Fibroblast of skin of back (primary cell): ENCODE results near the gene QSOX1.

Experiments used
- DNase-seq: peaks from one replicate; pipeline ENCODE4 v3.0.0-alpha.2; 2013

QSOX1 gene

DNA sequence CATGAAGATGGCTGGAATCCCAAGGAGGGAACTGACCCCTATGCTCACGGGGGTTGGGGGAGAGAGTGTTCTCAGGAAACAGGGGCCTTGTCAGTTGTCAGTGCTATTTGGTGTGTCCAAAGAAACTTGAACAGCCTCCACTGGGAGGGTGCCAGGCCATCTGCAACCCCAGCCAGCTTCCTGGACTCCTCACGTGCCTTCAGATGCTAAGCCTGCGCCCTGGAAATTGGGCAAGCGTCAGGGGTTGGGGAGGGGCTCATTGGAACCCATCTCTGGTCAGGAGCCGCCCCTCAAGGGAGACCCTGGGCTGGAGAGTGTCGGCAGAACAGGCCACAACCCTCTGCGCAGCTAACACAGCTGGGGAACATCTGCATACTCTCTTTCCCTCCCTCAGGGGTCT, 62.3 kb downstream of the QSOX1 start:
- DNase-seq = no peak

DNA sequence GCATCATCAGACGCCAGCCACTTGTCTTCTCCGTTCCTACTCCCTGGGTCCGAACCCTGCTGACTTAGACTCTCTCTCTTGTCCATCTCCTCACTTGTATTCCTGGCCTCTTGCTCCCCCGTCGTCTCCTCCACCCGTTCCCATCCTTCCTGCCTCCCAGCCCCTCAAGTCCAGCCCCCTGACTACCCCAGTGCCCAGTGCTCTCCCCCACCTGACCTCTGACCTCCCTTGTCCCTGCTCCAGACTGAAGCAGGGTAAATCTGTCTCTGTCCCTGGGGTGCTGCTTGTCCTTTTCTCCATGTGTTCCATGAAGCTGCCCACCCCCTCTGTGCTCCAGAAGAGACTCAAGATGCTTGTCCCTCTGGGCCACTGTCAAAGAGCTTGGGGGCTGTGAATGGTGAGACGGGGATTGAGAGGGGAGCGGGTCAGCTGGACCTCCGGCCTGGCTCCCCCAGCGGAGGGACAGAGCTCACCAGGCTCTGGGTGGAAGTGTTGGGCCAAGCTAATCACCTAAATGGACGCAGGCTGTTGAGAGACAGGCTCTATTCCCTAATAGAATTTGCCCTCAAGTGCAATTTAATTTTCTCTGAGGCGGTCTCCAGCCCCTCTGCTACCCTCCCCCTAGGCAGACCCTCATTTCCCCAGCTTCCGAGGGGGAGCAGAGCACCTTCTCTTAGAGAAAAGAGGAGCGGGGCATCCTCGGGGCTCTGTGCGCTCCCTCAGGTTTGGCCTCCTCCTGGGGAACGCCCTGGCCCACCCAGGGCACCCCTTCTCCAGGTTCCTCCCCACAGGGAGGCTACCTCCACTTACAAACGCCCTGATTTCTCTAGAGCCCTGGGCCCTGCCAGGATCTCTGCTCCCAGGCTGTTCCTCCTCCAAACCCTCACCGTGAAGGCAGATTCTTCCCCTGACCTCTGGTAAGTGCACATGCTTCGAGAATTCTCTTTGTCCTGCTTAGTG, 64.4 kb downstream of the QSOX1 start:
- no peak for DNase-seq

DNA sequence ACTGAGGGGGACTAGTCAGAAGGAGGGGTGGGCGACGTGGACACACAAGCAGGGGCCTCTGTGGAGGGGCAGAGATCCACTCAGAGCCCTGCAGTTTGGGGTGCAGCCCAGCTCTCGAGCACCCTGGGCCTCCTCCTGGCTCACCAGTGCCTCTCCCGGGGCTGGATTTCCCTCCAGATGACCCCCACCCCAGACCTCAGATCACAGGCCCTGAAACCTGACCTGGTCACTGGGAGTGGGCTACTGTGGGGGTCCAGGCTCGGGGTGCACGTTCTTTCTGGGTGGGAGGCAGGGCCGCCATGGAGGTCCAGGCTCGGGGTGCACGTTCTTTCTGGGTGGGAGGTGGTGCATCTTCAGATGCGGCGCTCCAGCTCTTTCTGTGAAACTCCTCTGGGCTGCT, 65.1 kb downstream of the QSOX1 start:
- no peak for DNase-seq

DNA sequence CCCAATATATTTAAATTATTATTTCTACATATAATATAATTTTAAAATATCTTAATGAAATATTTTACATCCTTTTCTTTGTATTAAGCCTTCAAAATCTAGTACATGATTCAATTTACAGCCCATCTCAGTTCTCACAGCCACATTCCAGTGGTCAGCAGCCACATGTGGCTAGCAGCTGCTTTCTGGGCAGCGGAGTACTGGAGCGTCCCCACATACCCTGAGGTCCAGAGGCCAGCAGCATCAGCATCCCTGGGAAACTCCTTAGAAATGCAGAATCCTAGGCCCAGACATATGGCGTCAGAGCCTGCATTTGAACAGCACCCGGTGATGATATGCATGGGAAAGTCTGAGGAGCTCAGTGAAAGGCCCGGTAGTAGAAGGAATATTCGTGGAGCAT, 66.8 kb downstream of the QSOX1 start:
- no peak for DNase-seq

DNA sequence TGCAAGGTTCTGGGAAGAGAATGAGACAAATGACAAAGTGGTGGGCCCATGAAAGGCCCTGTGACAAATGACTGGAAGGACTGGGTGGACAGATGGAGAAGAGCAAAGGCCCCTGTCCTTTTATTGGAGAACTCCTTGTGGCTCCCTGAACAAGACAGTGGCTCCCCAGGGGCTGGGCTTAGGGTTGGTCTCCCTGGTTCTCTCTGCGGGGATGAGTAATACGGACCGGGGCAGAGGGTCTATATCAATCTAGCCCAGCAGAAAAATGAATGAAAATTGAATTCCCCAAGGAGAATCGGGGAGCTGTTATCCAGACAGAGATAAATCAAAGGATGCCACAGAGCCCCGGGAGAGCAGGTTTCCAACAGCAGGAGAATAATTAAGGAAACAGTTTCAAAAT, 70.2 kb downstream of the QSOX1 start:
- no peak for DNase-seq

DNA sequence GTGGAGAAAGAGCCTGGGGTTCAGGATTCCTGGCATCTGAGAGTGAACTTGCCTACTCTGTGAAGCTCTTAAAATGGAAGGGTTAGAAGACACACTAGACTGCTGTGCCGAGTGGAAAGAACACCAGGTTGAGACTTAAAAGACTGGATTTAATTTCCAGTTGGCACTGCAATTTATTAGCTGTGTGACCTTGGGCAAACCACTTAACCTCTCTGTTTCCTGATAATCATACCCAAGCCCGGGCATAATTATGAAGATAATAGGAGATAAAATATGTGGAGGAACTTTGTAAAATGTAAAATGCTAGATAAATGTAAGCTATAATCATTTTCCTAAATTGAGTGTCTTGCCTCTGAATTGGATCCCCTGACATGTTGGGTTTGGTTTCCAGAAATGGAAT, 70.7 kb downstream of the QSOX1 start:
- no peak for DNase-seq

DNA sequence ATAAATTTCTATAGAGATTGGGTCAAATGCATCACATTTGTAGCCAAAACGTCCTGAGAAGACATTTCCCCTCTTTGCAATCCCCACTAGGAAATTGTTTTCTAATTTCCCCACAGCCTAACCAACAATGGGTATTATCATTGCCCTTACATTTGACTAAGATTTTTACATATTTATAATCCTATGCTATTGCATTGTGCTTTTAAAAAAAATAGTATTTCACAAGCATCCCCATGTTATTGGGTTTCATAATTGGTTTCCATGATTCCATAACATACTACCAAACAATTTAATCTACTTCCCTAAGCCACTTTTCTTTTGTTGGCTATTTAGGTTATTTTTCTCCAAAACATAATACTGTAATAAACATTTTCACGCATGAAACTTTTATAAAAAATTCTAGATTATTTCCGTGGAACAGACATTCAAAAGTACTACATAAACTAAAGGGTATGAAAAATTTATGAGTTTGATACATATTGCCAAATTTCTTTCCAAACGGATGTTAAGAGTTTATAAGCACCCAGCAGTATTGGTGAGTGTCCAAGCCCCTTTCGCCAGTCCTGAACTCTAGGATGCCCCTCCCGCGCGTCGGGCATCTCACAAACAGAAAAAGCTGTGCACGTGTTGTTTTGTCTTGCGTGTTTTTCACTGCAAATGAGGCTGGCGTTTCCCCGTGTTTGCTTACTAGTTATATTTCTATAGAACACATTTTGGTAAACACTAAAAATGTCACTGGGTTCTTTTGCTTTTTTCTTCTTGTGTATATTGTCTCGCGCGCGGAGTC, 73.4 kb downstream of the QSOX1 start:
- no peak for DNase-seq

DNA sequence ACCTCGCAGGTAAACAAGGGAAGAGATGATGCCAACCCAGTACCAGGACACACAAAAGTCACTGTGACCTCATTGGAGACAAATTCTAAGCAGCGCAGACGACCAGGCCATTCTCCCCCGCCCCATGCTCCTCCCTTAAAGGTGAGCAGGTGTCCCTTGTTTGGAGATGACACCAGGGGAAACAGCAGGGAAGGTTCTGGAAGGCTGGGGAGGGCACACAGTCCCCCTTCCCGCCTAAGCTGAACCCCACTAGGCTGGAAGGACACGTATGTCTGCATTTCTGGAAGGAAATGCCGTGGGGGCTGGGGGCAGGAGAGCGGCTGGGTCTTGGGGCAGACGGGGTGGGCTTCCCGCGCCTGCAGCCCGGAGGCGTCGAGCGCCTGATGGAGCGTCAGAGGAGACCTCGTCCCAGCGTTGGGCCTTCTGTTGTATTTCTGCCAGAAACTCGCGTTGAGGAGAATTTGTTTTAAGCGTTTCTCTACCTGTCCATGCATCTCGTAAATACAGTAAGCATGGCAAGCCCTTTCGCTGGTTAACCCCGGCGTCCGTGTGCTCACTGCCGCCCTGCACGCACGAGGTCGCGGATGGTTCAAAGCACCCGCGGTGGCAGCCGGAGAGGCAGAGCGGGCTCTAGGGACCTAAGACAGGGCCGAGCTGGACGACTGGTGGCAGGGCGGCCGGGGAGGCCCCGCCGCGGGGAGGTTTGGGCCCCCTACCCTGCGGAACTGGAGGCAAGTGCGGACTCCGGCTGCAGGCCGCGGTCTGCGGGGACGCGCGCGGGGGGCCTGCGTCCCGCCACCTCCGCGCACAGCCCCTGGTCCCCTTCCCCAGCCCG, 74.2 kb downstream of the QSOX1 start:
- DNase-seq = no peak

DNA sequence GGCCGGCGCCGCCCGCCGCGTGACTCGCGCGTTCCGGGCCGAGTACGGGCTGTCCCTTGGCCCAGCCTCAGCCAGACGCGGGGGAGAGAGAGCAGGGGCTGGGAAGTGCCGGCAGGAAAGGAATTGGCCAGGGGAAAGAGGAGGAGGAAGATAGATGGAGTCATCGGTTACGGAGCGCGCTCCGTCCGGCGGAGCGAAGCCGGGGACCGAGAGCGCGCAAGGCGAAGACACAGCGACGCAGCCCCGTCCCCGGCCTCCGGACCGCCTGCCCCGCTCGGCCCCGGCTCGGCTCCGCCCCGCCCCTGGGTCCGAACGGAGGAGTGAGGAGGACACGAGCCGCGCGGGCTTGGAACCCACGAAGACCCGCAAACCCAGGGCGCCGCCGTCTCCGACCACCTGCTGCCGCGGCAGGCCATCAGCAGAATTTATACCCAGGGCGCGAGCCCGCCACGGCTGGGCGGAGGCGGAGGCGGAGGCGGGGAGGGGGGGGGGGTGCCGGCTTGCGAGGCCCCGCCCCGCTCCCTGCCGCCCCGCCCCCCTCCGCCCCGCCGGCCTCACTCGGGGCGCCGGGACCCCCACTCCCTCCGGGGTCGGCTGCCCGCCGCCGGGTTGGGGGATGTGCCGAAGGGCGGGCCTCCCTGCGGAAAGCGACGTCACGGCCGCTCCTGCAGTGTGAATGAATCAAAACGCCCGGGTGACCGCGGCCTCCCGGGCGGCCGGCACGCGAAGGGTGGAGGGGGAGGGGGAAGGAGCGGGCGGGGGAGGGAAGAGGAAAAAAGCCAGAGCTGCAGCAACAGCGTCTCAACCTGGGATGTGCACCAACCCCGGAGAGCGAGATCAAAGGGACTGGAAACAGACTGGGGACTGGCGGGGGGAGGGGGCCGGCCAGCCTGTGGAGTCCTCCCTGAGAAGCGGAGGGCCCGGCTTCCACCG, 75.1 kb downstream of the QSOX1 start, which contains the start of gene LHX4:
TSS of gene LHX4 (plus strand) at position 782 of the 933 bp plus-strand sequence. CDS start 266 bp downstream, outside the sequence.
- peak; percentile 36 for DNase-seq

DNA sequence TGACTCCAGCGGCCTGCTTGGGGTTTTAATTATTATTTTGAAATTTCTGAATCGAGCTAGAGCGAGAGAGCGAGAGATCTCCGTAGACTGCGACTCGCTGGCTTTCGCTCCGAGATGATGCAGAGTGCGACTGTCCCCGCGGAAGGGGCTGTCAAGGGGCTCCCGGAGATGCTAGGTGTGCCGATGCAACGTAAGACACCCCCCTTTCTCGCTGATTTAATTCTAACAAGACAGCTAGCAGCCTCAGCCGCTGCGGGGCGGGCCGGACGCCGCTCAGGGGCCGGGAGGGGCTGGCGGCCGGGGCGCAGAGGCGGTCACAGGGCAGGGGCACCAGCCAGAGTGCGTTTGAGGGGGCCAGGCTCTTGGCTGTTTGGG, 75.7 kb downstream of the QSOX1 start:
- DNase-seq = no peak

DNA sequence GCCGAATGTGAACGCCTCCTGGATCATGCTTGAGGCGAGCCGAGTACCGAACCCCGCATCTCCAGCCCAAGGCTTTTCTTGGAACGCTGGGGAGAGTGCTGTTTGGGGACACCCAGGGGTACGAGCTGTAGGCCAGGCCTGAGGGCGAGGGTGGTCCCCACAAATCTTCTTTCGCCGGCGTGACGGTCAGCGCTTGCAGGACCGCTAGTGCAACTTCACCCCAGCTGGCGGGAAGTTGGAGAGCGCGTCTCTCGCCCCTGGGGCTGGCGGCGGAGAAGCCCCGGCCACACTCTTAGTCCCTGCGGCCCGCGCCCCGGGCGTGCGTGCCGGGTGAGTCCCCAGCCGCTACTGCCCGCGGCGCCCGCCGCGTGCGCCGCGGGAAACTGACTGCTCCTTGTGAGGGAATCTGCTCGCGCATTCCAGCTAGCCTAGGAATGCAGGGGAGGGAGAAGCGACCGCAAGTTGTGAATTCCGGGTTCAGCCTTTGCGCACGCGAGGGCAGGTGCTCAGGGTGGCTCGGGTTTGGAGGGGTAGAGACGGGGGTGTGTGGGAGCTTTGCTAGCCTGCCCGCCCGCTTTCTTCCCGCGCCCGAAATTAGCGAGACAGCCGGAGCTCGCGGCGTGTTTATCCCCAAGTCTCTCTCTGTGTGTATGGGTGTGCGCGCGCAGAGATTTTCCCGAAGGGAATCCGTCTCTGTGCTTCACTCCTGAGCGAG, 76.3 kb downstream of the QSOX1 start:
- DNase-seq = peak; percentile 77

DNA sequence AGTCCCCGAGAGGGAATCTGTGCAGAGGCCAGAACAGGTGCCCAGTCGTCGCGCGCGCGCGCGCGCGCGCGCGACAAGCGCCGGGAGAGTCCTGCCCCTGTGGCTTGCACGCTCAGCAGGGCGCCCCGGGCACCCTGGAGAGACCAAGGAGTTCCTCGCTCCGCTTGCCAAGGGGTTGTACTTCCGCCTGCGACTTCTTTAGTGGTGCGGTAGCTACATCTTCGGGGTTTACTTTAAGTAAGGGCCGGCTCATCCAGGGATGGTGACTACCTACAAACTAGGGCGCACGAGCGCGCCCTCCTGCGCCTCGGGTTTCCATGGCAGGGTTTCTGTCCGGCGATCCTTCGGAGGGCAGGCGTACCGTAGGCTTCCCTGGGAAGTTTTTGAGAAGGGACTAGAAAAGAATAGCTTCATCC, 76.8 kb downstream of the QSOX1 start:
- DNase-seq = peak; percentile 40

DNA sequence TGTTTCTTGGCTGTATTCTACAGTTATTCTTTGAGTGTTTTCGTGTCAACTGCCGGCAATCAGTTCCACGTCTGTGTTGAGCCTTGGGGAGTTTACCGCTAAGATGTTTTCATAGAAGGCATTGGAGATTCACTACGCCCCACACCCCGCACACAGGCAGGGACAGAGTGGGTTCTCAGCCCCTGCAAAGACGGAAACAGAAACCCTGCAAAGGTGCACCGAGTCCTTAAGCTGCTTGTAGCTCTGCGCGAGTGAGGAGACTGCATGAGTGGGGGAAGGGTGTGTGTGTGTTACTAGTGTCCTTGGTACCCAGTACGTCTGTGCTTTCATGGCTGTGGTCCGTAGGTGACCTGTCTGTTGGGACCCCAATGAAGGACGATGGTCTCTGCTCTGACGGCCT, 77.3 kb downstream of the QSOX1 start:
- no peak for DNase-seq

DNA sequence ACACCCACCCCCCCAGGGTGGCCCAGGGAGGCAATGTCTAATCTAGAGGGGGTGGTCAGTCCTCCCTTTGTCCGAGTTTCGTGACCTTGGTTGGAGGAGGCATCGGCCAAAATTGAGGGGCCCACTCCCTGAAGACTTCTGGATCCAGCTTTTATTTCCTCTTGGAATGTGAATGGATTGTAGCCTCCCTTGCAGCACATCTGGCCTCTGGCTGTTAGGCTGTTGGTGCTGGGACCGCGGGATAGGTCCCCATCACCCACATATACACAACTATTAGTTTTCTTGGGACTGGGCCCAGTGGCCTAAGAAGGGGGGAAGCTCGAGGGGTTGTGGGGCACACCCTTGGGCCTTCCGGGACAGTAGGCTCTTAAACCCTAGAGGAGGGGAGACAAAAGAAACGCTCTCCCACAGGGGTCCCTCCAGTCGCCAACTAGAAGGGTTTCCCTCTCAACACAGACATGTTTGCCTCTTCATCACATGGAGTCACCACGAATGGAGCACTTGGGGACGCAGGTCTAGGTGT, 77.9 kb downstream of the QSOX1 start:
- no peak for DNase-seq

DNA sequence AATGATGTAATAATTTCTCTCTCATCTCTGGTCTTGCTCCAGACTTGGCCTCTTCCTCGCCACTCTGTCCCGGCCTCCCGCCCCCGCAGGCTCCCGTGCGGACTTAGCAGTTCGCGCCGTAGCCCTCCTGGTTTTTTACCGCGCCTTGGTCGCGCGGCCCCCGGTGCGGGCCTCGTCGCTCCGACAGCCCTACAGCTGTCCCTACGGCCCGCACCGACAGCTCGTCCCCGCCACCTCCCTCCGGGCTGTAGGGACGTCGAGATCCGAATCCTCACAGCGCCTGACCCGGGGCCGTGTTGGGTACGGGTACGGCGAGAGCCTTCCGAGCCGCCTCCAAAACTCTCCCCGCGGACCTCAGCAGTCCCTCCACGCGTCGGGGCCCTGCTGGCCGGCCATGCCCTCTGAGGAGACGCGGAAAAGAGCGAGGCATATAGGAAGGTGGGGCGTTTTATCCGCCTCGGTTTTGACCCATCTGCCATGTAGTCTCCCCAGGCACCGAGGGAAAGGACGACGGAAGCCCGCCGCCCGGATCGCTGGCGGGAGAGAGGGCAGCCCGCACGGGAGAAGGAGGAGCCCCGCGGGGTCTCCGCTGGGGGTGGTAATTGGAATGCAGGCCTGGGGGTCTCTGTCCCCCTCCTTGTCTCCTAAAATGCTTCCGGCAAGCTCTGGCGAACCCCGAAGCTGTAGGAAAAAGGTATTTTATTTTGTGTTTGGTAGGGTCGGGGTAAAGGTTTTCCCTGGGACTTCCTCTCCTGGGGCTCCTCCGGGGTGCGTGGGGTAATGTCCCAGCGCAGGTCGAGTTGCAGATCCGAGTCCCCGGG, 78.7 kb downstream of the QSOX1 start:
- no peak for DNase-seq

DNA sequence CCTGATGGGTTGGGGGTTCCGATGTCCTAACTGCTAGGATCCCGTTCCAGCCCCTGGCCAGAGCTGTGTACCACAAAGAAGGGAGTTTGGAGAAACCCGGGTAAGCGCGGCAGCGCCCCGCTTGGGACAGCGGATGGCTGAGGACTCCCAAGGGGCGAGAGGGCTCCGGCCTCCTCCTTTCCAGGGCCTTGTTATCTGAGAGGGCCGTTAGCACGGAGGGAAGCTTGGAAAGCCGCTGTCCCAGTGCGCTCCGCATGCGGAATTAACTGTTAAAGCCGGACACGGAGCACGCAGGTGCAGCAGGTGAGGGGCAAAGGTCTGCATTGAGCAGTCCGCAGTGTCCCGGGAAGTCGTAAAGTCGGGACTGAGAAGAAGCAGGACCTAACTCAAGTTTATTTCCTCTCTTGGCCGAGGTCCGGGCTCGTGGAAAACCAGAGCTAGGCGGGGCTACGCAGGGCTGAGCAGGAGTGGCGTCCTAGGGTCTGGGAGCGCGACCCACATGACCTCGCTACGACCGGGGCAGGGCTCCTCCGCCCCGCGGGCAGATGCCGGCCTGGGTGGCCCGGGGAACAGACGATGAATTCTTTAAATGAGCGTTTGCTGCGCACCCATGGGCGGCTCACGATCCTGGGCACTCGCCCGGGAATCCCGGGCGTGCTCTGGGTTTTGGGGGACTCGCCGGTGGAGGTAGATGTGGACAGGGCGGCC, 79.9 kb downstream of the QSOX1 start:
- no peak for DNase-seq

DNA sequence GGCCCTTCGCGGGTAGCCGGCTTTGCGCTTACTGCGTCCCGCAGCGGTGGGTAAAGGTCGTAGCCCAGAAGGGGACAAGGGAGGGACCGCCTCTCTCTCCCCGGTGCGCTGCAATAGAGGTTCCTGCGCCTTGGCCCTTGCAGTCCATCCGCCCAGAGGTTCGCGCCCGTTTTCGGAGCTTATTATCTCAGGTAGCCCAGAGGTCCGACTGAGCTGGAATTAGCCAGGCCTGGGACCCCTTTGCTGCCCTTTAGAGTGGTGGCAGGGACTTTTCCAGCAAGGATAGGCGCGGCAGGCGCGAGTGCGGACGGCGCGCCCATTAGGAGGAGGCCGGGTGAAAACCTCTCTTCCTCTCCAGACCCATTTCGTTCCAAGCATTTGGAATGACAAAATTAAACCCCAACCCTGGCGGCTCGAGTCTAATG, 80.4 kb downstream of the QSOX1 start:
- no peak for DNase-seq

DNA sequence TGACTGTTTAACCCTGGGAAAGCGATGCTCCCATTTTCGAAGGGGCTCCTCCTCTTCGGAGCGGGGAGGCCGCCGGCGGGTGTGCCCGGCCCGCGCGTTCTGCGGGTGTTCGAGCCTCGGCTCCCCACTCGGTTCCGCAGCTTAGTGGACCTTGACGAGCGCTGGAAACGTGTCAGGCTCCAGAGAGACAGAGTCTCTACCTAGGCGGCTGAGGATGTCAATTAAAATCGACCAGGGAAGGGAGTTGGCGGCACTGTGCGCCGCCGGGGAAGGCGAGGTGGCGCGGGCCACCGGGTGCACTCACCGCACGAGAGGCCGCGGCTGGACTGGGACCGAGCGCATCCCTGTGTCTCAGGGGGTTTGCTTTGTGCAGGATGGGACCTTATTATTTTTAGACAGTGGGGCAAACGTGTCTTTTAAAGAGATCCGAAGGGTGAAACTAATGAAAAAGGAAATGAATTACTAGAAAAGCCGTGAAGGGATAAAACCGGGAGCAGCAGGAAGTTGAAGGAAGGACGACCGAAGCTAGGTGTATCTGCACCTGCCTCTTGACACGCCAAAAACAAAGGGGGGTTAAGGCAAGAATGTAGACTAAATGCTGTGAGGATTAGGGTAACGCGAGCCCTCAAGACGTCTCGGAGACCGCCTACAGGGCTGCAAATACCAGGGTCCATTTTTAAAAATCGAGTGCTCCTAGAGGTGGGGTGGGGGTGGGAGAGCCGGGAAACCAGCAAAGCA, 81.0 kb downstream of the QSOX1 start:
- DNase-seq = no peak
